Vagina (tissue), 2 donors: ENCODE measurements around the gene SLC16A11.
A peak's percentile ranks its signal among the peaks of the same experiment; 100 is the strongest.

Experiments used
- CTCF ChIP-seq, 3 experiments: fragments of 450-650 bp in 2 of 3; fragments of 200-600 bp in 1 of 3; sonication (generic) in 1 of 3; IDR thresholded peaks; one replicate each; pipeline ENCODE4 v1.5.1; 2017 to 2019; ENCODE audit warnings: antibody characterized with exemption in 3 of 3, mild to moderate bottlenecking in 2 of 3, moderate library complexity in 2 of 3
- POLR2A ChIP-seq, 2 donors: fragments of 450-650 bp; IDR thresholded peaks; one replicate each; pipeline ENCODE4 v1.6.1; 2017; ENCODE audit warnings: antibody characterized with exemption in 2 of 2, mild to moderate bottlenecking in 2 of 2, moderate library complexity in 2 of 2
- POLR2AphosphoS5 ChIP-seq, 2 donors: sonication (generic); formaldehyde crosslinking; IDR thresholded peaks; one replicate each; pipeline ENCODE4 v1.9.0; 2017; ENCODE audit warnings: antibody characterized with exemption in 2 of 2, mild to moderate bottlenecking in 2 of 2, low read depth in 1 of 2; ENCODE audit not compliant: insufficient read depth in 1 of 2

GRCh38 chr17:6995500-6996255, 48.2 kb downstream of the SLC16A11 start, which contains the start of gene ALOX12:
- TF ChIP-seq POLR2AphosphoS5 (IDR thresholded peaks at IDR 0.05; ENCODE audit: insufficient read depth in 1 of 2, low read depth in 1 of 2), result peak in 1 of 2 donors; percentile 80
- no peak for TF ChIP-seq CTCF (IDR thresholded peaks at IDR 0.05)
- TF ChIP-seq POLR2A (IDR thresholded peaks at IDR 0.05), result no peak
